GM12874 (cell line): ENCODE measurements around the gene RALGAPB.

Experiments used
- TF ChIP-seq, protein P1 (sequence below): IDR thresholded peaks from 2 replicates; pipeline ENCODE4 v1.5.1; 2011; ENCODE audit warnings: low read depth, mild to moderate bottlenecking, control low read depth, low read length, moderate library complexity; ENCODE audit not compliant: insufficient read depth

Gene RALGAPB

GRCh38 chr20:38489181-38489580 lies 16.5 kb downstream of the RALGAPB start:
- TF ChIP-seq, protein P1, sequence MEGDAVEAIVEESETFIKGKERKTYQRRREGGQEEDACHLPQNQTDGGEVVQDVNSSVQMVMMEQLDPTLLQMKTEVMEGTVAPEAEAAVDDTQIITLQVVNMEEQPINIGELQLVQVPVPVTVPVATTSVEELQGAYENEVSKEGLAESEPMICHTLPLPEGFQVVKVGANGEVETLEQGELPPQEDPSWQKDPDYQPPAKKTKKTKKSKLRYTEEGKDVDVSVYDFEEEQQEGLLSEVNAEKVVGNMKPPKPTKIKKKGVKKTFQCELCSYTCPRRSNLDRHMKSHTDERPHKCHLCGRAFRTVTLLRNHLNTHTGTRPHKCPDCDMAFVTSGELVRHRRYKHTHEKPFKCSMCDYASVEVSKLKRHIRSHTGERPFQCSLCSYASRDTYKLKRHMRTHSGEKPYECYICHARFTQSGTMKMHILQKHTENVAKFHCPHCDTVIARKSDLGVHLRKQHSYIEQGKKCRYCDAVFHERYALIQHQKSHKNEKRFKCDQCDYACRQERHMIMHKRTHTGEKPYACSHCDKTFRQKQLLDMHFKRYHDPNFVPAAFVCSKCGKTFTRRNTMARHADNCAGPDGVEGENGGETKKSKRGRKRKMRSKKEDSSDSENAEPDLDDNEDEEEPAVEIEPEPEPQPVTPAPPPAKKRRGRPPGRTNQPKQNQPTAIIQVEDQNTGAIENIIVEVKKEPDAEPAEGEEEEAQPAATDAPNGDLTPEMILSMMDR, result no peak

DNA sequence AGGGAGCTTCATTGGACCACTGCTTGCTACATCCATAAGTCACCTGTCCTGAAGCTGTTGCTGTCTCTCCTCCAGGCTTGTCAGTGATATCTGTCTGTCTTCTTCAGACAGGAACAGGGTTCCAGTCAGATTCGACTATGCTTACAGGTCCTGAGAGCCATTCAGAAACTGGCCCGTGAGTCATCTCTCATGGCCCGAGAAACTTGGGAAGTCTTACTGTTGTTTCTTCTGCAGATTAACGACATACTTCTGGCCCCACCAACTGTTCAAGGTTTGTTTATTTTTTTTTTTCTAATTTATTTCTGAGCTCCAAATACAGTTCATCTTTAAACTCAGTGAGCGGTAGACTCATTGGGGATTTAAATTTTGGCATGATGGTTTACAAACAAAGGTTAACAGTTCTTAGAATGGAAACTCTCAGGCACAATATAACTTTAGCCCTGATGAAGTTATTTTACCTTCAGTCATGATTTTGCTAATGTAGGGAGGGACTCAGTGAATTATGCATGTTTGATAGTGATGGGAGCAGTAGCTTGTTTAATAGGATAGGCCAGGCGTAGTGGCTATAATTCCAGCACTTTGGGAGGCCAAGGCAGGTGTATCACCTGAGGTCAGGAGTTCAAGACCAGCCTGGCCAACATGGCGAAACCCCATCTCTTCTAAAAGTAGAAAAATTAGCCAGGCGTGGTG lies 24.7 kb downstream of the RALGAPB start:
- TF ChIP-seq, protein P1, result no peak

DNA sequence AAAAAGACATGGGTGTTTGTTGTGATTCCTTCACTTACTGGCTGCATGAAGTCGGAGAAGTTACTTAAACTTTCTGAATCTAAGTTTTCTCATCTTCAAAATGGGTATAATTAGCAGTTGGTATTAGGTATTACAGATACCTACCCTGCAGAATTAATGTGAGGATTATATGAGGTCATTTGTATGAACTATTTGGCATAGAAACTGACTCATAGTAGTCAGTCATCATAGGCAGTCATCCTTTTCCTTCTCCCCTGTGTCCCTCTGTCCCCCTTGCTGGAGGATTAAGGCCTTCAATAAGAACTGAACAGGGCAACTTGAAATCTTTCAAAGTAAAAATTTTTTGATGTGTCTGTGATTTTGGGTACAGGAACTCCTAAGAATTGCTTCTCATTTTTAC lies 26.3 kb downstream of the RALGAPB start:
- TF ChIP-seq, protein P1, result no peak

DNA sequence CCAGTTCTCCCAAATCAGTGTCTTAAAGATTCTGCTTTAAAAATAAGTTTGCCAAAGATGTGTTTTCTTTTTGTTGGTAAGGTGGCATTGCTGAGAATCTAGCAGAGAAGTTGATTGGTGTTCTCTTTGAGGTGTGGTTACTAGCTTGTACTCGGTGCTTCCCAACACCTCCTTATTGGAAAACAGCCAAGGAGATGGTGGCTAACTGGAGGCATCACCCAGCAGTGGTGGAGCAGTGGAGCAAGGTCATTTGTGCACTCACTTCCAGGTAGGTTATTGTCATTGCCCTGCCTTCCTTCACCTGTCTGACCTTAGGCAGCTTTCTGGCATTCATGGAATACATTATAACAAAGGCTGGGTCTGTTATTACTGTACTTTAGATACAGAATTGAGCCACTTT lies 26.7 kb downstream of the RALGAPB start:
- TF ChIP-seq, protein P1, result no peak

DNA sequence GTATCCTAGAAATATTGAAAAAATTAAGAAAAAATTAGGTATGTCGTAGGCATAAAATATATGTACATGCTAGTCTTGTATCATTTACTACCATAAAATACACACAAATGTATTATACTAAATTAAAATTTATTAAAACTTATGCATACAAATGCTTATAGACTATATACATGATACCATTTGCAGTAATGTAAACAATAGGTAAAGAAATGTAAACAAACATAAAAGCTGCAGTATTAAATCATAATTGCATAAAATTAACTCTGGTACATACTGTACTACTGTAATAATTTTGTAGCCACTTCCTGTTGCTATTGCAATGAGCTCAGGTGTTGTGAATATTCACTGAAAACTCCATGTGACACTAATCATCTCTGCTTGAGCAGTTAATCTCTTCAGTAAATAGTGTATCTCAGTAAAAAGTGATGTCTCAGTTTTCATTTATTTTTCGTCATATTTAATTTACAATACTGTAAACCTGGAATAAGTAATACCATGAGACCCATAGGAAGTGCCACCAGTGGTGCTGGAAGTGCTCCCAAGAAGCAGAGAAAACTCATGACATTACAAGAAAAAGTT lies 29.3 kb downstream of the RALGAPB start:
- TF ChIP-seq, protein P1, result no peak

DNA sequence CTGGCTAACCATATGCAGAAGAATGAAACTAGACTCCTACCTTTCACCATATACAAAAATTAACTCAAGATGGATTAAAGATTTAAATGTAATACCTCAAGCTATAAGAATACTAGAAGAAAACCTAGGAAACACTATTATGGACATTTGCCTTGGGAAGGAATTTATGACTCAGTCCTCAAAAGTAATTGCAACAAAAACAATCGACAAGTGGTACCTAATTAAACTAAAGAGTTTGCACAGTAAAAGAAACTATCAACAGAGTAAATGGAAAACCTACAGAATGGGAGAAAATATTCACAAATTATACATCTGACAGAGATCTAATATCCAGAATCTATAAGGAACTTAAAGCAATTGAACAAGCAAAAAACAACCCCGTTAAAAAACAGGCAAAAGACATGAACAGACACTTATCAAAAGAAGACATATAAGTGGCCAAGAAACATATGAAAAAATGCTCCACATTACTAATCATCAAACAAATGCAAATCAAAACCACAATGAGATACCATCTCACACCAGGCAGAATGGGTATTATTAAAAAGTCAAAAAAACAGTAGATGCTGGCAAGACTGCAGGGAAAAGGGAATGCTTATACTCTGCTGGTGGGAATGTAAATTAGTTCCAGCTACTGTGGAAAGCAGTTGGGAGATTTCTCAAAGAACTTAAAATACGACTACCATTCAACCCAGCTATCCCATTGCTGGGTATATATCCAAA lies 31.9 kb downstream of the RALGAPB start:
- TF ChIP-seq, protein P1, result no peak

DNA sequence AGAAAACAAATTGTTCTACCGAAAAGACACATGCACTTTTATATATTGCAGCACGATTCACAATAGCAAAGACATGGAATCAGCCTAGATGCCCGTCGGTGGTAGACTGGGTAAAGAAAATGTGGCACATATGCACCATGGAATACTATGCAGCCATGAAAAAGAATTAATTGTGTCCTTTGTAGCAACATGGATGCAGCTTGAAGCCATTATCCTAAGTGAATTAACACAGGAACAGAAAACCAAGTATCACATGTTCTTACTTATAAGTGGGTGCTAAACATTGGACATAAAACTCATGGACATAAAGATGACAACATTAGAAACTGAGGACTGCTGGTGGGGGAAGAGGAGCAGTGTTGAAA lies 32.4 kb downstream of the RALGAPB start:
- TF ChIP-seq, protein P1, result no peak
